Renal pelvis (tissue), 4 donors: ENCODE data around the gene CBX4. TPM values are rescaled to one million over a fixed set of nuclear protein-coding genes. Genes with fewer than 3 reads are reported as not detected.
A peak's percentile ranks its signal among the peaks of the same experiment; 100 is the strongest.
"Not testable (repeated sequence)": the region's sequence is repeated elsewhere in the genome, so short reads cannot be mapped to it uniquely, and the experiment has no call there.

Experiments
- DNase-seq: peaks from one replicate; pipeline ENCODE4 v3.0.0-alpha.2; 2013
- polyA plus RNA-seq, 3 donors: library from polyadenylated mRNA; unstranded; fragments of 120-200 nt; gene quantifications; one replicate each; pipeline ENCODE4 v1.2.1, GENCODE V29; 2013; ENCODE audit not compliant: insufficient read length in 3 of 3

Gene CBX4
- polyA plus RNA-seq, 3 donors = 12.3 to 16.8 (median 13.2) TPM

GRCh38 chr17:79862771-79863440, 23.7 kb upstream of the CBX4 start:
- DNase-seq = no peak

GRCh38 chr17:79862238-79862637, 23.0 kb upstream of the CBX4 start:
- no peak for DNase-seq

- DNase-seq = no peak
These were observed 22.4 kb upstream of the CBX4 start for GRCh38 chr17:79861413-79862216.

GRCh38 chr17:79859676-79860615, 20.7 kb upstream of the CBX4 start:
- peak; percentile 81 for DNase-seq

- DNase-seq = no peak
These were observed 17.9 kb upstream of the CBX4 start for GRCh38 chr17:79857095-79857494.

- DNase-seq = no peak
These were observed 16.3 kb upstream of the CBX4 start for GRCh38 chr17:79855331-79856124.

GRCh38 chr17:79854080-79855060, 15.1 kb upstream of the CBX4 start:
- no peak for DNase-seq

GRCh38 chr17:79853168-79853567, 13.9 kb upstream of the CBX4 start:
- DNase-seq = not testable (repeated sequence)

GRCh38 chr17:79852748-79853147, 13.5 kb upstream of the CBX4 start:
- no peak for DNase-seq

GRCh38 chr17:79851461-79851817, 12.2 kb upstream of the CBX4 start:
- DNase-seq = no peak

- DNase-seq = no peak
These were observed 11.6 kb upstream of the CBX4 start for GRCh38 chr17:79850571-79851460.

GRCh38 chr17:79849953-79850352, 10.7 kb upstream of the CBX4 start:
- DNase-seq = no peak

GRCh38 chr17:79848370-79848766, 9.1 kb upstream of the CBX4 start:
- no peak for DNase-seq

- no peak for DNase-seq
These were observed 8.6 kb upstream of the CBX4 start for GRCh38 chr17:79847698-79848369.

GRCh38 chr17:79845601-79845949, 6.3 kb upstream of the CBX4 start:
- DNase-seq = no peak

- no peak for DNase-seq
These were observed 5.8 kb upstream of the CBX4 start for GRCh38 chr17:79844869-79845600.

- no peak for DNase-seq
These were observed 4.9 kb upstream of the CBX4 start for GRCh38 chr17:79843816-79844800.
